H9 (cell line): ENCODE measurements around the gene KCNA3. TPM values are rescaled to one million over a fixed set of nuclear protein-coding genes. Genes with fewer than 3 reads are reported as not detected.

Experiments
- DNase-seq: peaks from one replicate; pipeline ENCODE4 v3.0.0-alpha.2; 2017
- H2AFZ ChIP-seq: one replicate; pipeline ENCODE4 v1.6.1; 2013; ENCODE audit warnings: mild to moderate bottlenecking, low read length, control low read depth, moderate library complexity
- H2AK5ac ChIP-seq: 2 replicates; pipeline ENCODE4 v1.6.1; 2013; ENCODE audit warnings: low read length, control low read depth, mixed read lengths; ENCODE audit not compliant: insufficient read length
- H2BK120ac ChIP-seq: one replicate; pipeline ENCODE4 v1.6.1; 2013; ENCODE audit warnings: low read depth, mild to moderate bottlenecking, low read length, control low read depth, inconsistent platforms; ENCODE audit not compliant: poor library complexity, severe bottlenecking
- H2BK12ac ChIP-seq: 2 replicates; pipeline ENCODE4 v1.6.1; 2013; ENCODE audit warnings: low read length, control low read depth, mixed read lengths, low read depth; ENCODE audit not compliant: insufficient read length
- H2BK15ac ChIP-seq: 2 replicates; pipeline ENCODE4 v1.6.1; 2013; ENCODE audit warnings: low read depth, low read length, control low read depth
- H2BK20ac ChIP-seq: one replicate; pipeline ENCODE4 v1.6.1; 2013; ENCODE audit warnings: low read depth, mild to moderate bottlenecking, low read length, control low read depth, inconsistent platforms; ENCODE audit not compliant: poor library complexity, severe bottlenecking
- H2BK5ac ChIP-seq: 2 replicates; pipeline ENCODE4 v1.6.1; 2013; ENCODE audit warnings: low read length, control low read depth, mixed read lengths; ENCODE audit not compliant: insufficient read length
- H3K14ac ChIP-seq: 2 replicates; pipeline ENCODE4 v1.6.1; 2013; ENCODE audit warnings: low read length, control low read depth; ENCODE audit not compliant: insufficient read depth
- H3K18ac ChIP-seq: 2 replicates; pipeline ENCODE4 v1.6.1; 2013; ENCODE audit warnings: low read depth, mild to moderate bottlenecking, mixed read lengths, low read length, control low read depth; ENCODE audit not compliant: insufficient read length
- H3K23ac ChIP-seq: 2 replicates; pipeline ENCODE4 v1.6.1; 2013; ENCODE audit warnings: low read length, control low read depth, mixed read lengths, low read depth; ENCODE audit not compliant: insufficient read length
- H3K23me2 ChIP-seq: 2 replicates; pipeline ENCODE4 v1.6.1; 2013; ENCODE audit warnings: low read depth, mild to moderate bottlenecking, mixed read lengths, low read length, control low read depth; ENCODE audit not compliant: insufficient read length, poor library complexity, severe bottlenecking
- H3K27ac ChIP-seq: 2 replicates; pipeline ENCODE4 v1.5.1; 2013; ENCODE audit warnings: low read length, control low read depth, mixed read lengths, low read depth; ENCODE audit not compliant: insufficient read length
- H3K27me3 ChIP-seq: 2 replicates; pipeline ENCODE4 v1.6.1; 2013; ENCODE audit warnings: low read length, control low read depth, inconsistent platforms; ENCODE audit not compliant: insufficient read depth
- H3K4ac ChIP-seq: 2 replicates; pipeline ENCODE4 v1.6.1; 2013; ENCODE audit warnings: low read depth, mild to moderate bottlenecking, control low read depth, inconsistent platforms, low read length, moderate library complexity
- H3K4me1 ChIP-seq: 2 replicates; pipeline ENCODE4 v1.6.1; 2013; ENCODE audit warnings: low read length, control low read depth, inconsistent platforms; ENCODE audit not compliant: insufficient read depth
- H3K4me2 ChIP-seq: 2 replicates; pipeline ENCODE4 v1.6.1; 2013; ENCODE audit warnings: low read length, control low read depth, mixed read lengths; ENCODE audit not compliant: insufficient read length, insufficient read depth
- H3K56ac ChIP-seq: 2 replicates; pipeline ENCODE4 v1.6.1; 2013; ENCODE audit warnings: low read depth, mild to moderate bottlenecking, mixed read lengths, low read length, control low read depth; ENCODE audit not compliant: insufficient read length
- H3K79me1 ChIP-seq: 2 replicates; pipeline ENCODE4 v1.6.1; 2013; ENCODE audit warnings: low read depth, mild to moderate bottlenecking, moderate library complexity, low read length, control low read depth, inconsistent platforms; ENCODE audit not compliant: insufficient read depth, poor library complexity, severe bottlenecking
- H3K79me2 ChIP-seq: 2 replicates; pipeline ENCODE4 v1.6.1; 2013; ENCODE audit warnings: low read length, control low read depth, inconsistent platforms; ENCODE audit not compliant: insufficient read depth
- H3K9ac ChIP-seq: 2 replicates; pipeline ENCODE4 v1.6.1; 2013; ENCODE audit warnings: low read length, control low read depth, mixed read lengths; ENCODE audit not compliant: insufficient read length; ENCODE audit errors: extremely low read depth
- H3K9me3 ChIP-seq: one replicate; pipeline ENCODE4 v1.6.1; 2013; ENCODE audit warnings: low read depth, low read length, inconsistent platforms; ENCODE audit not compliant: control insufficient read depth
- H3T11ph ChIP-seq: one replicate; pipeline ENCODE4 v1.6.1; 2013; ENCODE audit warnings: mild to moderate bottlenecking, low read length, control low read depth, inconsistent platforms
- H4K20me1 ChIP-seq: one replicate; pipeline ENCODE4 v1.6.1; 2013; ENCODE audit not compliant: control insufficient read depth, insufficient read length, insufficient read depth
- H4K5ac ChIP-seq: 2 replicates; pipeline ENCODE4 v1.6.1; 2013; ENCODE audit warnings: low read depth, mild to moderate bottlenecking, mixed read lengths, low read length, control low read depth; ENCODE audit not compliant: insufficient read length
- H4K8ac ChIP-seq: replicated peaks from 2 replicates; pipeline ENCODE4 v1.6.1; 2013; ENCODE audit warnings: low read length, control low read depth, mixed read lengths, low read depth; ENCODE audit not compliant: insufficient read length
- H4K91ac ChIP-seq: 2 replicates; pipeline ENCODE4 v1.6.1; 2013; ENCODE audit warnings: low read depth, mild to moderate bottlenecking, moderate library complexity, mixed read lengths, low read length, control low read depth; ENCODE audit not compliant: insufficient read length
- H3K27ac Mint-ChIP-seq, 3 experiments: 2 replicates in 2 of 3; 3 replicates in 1 of 3; pipeline ENCODE4 v1.8.0; 2020 to 2021; ENCODE audit warnings: mixed read lengths in 3 of 3, mild to moderate bottlenecking in 1 of 3, moderate library complexity in 1 of 3
- H3K27me3 Mint-ChIP-seq: 2 replicates; pipeline ENCODE4 v1.8.0; 2021; ENCODE audit warnings: low read depth, mild to moderate bottlenecking, moderate library complexity, mixed read lengths
- H3K36me3 Mint-ChIP-seq, 3 experiments: 2 replicates in 2 of 3; 3 replicates in 1 of 3; pipeline ENCODE4 v1.8.0; 2020 to 2021; ENCODE audit warnings: low read depth in 3 of 3, mixed read lengths in 3 of 3; ENCODE audit not compliant: insufficient read depth in 1 of 3
- H3K4me1 Mint-ChIP-seq, 2 experiments: 2 replicates each; pipeline ENCODE4 v1.8.0; 2020; ENCODE audit warnings: mixed read lengths in 2 of 2
- H3K4me3 Mint-ChIP-seq, 2 experiments: 2 replicates in 1 of 2; 3 replicates in 1 of 2; pipeline ENCODE4 v1.8.0; 2020 to 2021; ENCODE audit warnings: mild to moderate bottlenecking in 2 of 2, mixed read lengths in 2 of 2, moderate library complexity in 1 of 2
- H3K9me3 Mint-ChIP-seq, 2 experiments: 2 replicates in 1 of 2; 3 replicates in 1 of 2; pipeline ENCODE4 v1.8.0; 2020; ENCODE audit warnings: mild to moderate bottlenecking in 2 of 2, mixed read lengths in 2 of 2, moderate library complexity in 1 of 2
- WGBS: extraction: QIAGEN DNeasy Blood & Tissue Kit; methylation state at CpG from one replicate; pipeline ENCODE4 v1.1.7; 2013; ENCODE audit warnings: missing lambda C conversion rate, low lambda C conversion rate, mixed read lengths; ENCODE audit not compliant: insufficient read length; ENCODE audit errors: extremely low coverage; 5-methylcytosine and 5-hydroxymethylcytosine counted together
- total RNA-seq: library from RNA; stranded (reverse); gene quantifications from 2 replicates; pipeline ENCODE4 v1.2.1, GENCODE V29; 2021
- TF ChIP-seq, protein P1 (sequence below): fragments of 200-600 bp; sonication (generic); conservative IDR thresholded peaks from 3 replicates; pipeline ENCODE4 v1.8.0; 2021; ENCODE audit warnings: antibody characterized with exemption, mild to moderate bottlenecking

The KCNA3 gene
- total RNA-seq, 1 experiment from 2014 or later = 0.92 TPM

- no peak overlapping the region for H2AFZ ChIP-seq
- H3K27ac Mint-ChIP-seq = no peak overlapping the region
Measured at GRCh38 chr1:110700767-110701166, 26.0 kb upstream of the KCNA3 start.

More at GRCh38 chr1:110700767-110701166, 26.0 kb upstream of the KCNA3 start:
- H4K5ac ChIP-seq = no peak overlapping the region
- no peaks in the 10 kb centered on the region for H3K9me3 ChIP-seq
- no peak overlapping the region for H2BK120ac ChIP-seq
- no peak overlapping the region for H3K14ac ChIP-seq
- TF ChIP-seq, protein P1, sequence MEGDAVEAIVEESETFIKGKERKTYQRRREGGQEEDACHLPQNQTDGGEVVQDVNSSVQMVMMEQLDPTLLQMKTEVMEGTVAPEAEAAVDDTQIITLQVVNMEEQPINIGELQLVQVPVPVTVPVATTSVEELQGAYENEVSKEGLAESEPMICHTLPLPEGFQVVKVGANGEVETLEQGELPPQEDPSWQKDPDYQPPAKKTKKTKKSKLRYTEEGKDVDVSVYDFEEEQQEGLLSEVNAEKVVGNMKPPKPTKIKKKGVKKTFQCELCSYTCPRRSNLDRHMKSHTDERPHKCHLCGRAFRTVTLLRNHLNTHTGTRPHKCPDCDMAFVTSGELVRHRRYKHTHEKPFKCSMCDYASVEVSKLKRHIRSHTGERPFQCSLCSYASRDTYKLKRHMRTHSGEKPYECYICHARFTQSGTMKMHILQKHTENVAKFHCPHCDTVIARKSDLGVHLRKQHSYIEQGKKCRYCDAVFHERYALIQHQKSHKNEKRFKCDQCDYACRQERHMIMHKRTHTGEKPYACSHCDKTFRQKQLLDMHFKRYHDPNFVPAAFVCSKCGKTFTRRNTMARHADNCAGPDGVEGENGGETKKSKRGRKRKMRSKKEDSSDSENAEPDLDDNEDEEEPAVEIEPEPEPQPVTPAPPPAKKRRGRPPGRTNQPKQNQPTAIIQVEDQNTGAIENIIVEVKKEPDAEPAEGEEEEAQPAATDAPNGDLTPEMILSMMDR = no peak
- no peaks in the 10 kb centered on the region for H3K23me2 ChIP-seq
- no peaks in the 10 kb centered on the region for H3K79me1 ChIP-seq
- no peaks in the 10 kb centered on the region for H3K27me3 ChIP-seq
- no peak overlapping the region for H3K4me3 Mint-ChIP-seq
- no peak overlapping the region for H3K18ac ChIP-seq
- H2BK12ac ChIP-seq = no peak overlapping the region
- H3K9me3 Mint-ChIP-seq = peaks cover 0 to 2% of the 10 kb centered on the region in 2 experiments; a peak in 1 of 5 replicates
- H2BK5ac ChIP-seq = no peak overlapping the region
- H3K4me1 ChIP-seq = no peaks in the 10 kb centered on the region
- H3K4me1 Mint-ChIP-seq = peaks cover 10 to 12% of the 10 kb centered on the region in 2 experiments
- no peaks in the 10 kb centered on the region for H3K79me2 ChIP-seq
- H3K56ac ChIP-seq = no peak overlapping the region
- H3K36me3 Mint-ChIP-seq = no peaks in the 10 kb centered on the region
- no peak overlapping the region for H3T11ph ChIP-seq
- H3K4ac ChIP-seq = no peak overlapping the region
- H4K91ac ChIP-seq = no peak overlapping the region
- H3K27me3 Mint-ChIP-seq = no peaks in the 10 kb centered on the region; the same call in 1 of the 2 replicates
- DNase-seq = no peak
- no peak overlapping the region for H4K8ac ChIP-seq
- H3K9ac ChIP-seq = no peak overlapping the region
- H2BK20ac ChIP-seq = no peak overlapping the region
- no peak overlapping the region for H3K4me2 ChIP-seq
- H2BK15ac ChIP-seq = no peak overlapping the region
- no peak overlapping the region for H2AK5ac ChIP-seq
- H4K20me1 ChIP-seq = no peaks in the 10 kb centered on the region
- H3K27ac ChIP-seq = no peak overlapping the region
- whole genome bisulfite sequencing = no CpG with 5 or more reads among the region's 2 CpGs
- no peak overlapping the region for H3K23ac ChIP-seq
